GM19193 (cell line): ENCODE measurements around the gene GTF2H4.

Experiments
- POLR2A ChIP-seq: IDR thresholded peaks from 4 replicates; pipeline ENCODE4 v1.6.1; 2011; ENCODE audit not compliant: insufficient read depth, insufficient read length; ENCODE audit errors: extremely low read depth

Gene GTF2H4

GRCh38 chr6:30931272-30931671, 23.3 kb downstream of the GTF2H4 start:
- TF ChIP-seq POLR2A, result no peak

GRCh38 chr6:30931969-30932645, 24.1 kb downstream of the GTF2H4 start, which contains the start of gene SFTA2:
Gene SFTA2, minus strand, starts transcription at chr6:30932170. Its CDS starts 74 bp downstream, at chr6:30932096.
- TF ChIP-seq POLR2A, result no peak

GRCh38 chr6:30932665-30933365, 24.8 kb downstream of the GTF2H4 start:
- no peak for TF ChIP-seq POLR2A

GRCh38 chr6:30935018-30935417, 27.0 kb downstream of the GTF2H4 start:
- no peak for TF ChIP-seq POLR2A

GRCh38 chr6:30937265-30937664, 29.3 kb downstream of the GTF2H4 start:
- no peak for TF ChIP-seq POLR2A

GRCh38 chr6:30938730-30939129, 30.7 kb downstream of the GTF2H4 start:
- TF ChIP-seq POLR2A, result no peak

- no peak for TF ChIP-seq POLR2A
Measured at GRCh38 chr6:30939473-30939872, 31.5 kb downstream of the GTF2H4 start.

GRCh38 chr6:30940361-30940986, 32.5 kb downstream of the GTF2H4 start, which contains the start of gene MUCL3:
Gene MUCL3, plus strand, starts transcription at chr6:30940973. Its CDS starts 27 bp downstream, at chr6:30941000.
- TF ChIP-seq POLR2A, result no peak

GRCh38 chr6:30942338-30943060, 34.5 kb downstream of the GTF2H4 start:
- no peak for TF ChIP-seq POLR2A

GRCh38 chr6:30944051-30944450, 36.0 kb downstream of the GTF2H4 start:
- TF ChIP-seq POLR2A, result no peak

- TF ChIP-seq POLR2A, result no peak
Measured at GRCh38 chr6:30945281-30945680, 37.3 kb downstream of the GTF2H4 start.

GRCh38 chr6:30947231-30947630, 39.2 kb downstream of the GTF2H4 start:
- TF ChIP-seq POLR2A, result no peak

GRCh38 chr6:30948811-30949210, 40.8 kb downstream of the GTF2H4 start:
- no peak for TF ChIP-seq POLR2A

GRCh38 chr6:30951907-30952469, 44.0 kb downstream of the GTF2H4 start:
- no peak for TF ChIP-seq POLR2A

GRCh38 chr6:30954631-30955366, 46.8 kb downstream of the GTF2H4 start:
- no peak for TF ChIP-seq POLR2A
